Chondrocyte (in vitro differentiated cells): ENCODE results near the gene NCAPG2. TPM values are rescaled to one million over a fixed set of nuclear protein-coding genes. Genes with fewer than 3 reads are reported as not detected.

Experiments used
- DNase-seq: peaks from one replicate; pipeline ENCODE4 v3.0.0; 2021; ENCODE audit warnings: mixed read lengths, low spot score
- H3K27ac Mint-ChIP-seq: one replicate; pipeline ENCODE4 v1.8.0; 2021; ENCODE audit warnings: mild to moderate bottlenecking, moderate library complexity, mixed read lengths; ENCODE audit not compliant: unreplicated experiment
- H3K27me3 Mint-ChIP-seq: 2 replicates; pipeline ENCODE4 v1.8.0; 2021; ENCODE audit warnings: low read depth, mixed read lengths
- H3K36me3 Mint-ChIP-seq: 2 replicates; pipeline ENCODE4 v1.8.0; 2021; ENCODE audit warnings: low read depth, mixed read lengths
- H3K4me1 Mint-ChIP-seq: 2 replicates; pipeline ENCODE4 v1.8.0; 2021; ENCODE audit warnings: low read depth, mild to moderate bottlenecking, mixed read lengths
- H3K4me3 Mint-ChIP-seq: one replicate; pipeline ENCODE4 v1.8.0; 2021; ENCODE audit warnings: mild to moderate bottlenecking, moderate library complexity, mixed read lengths; ENCODE audit not compliant: unreplicated experiment
- H3K9me3 Mint-ChIP-seq: 2 replicates; pipeline ENCODE4 v1.8.0; 2021; ENCODE audit warnings: low read depth, mixed read lengths
- total RNA-seq: library from RNA; stranded (reverse); gene quantifications from 3 replicates; pipeline ENCODE4 v1.2.1, GENCODE V29; 2021
- TF ChIP-seq, protein P1 (sequence below): fragments of 200-600 bp; sonication (generic); IDR thresholded peaks from 2 replicates; pipeline ENCODE4 v1.5.0; 2021; ENCODE audit warnings: antibody characterized with exemption, mild to moderate bottlenecking, moderate library complexity

The NCAPG2 gene
- total RNA-seq, 1 donor from 2014 or later, result 13.0 TPM

DNA sequence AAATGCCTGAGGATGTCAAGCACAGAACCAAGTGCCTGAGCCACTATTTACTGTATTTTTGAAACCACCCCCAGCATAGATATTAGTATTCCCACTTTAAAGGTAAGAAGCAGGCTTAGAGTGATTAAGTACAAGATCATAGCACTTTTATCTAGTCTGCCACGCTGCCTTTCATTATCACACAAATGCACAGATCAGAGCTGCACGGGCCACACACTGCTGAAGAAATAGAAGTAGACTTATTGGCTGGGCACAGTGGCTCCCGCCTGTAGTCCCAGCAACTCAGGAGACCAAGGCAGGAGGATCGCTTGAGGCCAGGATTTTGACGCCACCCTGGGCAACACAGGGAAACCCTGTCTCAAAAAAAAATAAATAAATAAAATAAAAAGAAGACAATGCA, 38.2 kb downstream of the NCAPG2 start:
- TF ChIP-seq, protein P1, sequence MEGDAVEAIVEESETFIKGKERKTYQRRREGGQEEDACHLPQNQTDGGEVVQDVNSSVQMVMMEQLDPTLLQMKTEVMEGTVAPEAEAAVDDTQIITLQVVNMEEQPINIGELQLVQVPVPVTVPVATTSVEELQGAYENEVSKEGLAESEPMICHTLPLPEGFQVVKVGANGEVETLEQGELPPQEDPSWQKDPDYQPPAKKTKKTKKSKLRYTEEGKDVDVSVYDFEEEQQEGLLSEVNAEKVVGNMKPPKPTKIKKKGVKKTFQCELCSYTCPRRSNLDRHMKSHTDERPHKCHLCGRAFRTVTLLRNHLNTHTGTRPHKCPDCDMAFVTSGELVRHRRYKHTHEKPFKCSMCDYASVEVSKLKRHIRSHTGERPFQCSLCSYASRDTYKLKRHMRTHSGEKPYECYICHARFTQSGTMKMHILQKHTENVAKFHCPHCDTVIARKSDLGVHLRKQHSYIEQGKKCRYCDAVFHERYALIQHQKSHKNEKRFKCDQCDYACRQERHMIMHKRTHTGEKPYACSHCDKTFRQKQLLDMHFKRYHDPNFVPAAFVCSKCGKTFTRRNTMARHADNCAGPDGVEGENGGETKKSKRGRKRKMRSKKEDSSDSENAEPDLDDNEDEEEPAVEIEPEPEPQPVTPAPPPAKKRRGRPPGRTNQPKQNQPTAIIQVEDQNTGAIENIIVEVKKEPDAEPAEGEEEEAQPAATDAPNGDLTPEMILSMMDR, result no peak
- no peak for DNase-seq
- Mint-ChIP-seq H3K4me3 (no peak overlapping the region), H3K27me3 (no peaks in the 10 kb centered on the region), H3K4me1 (peaks cover 4% of the 10 kb centered on the region), H3K36me3 (peaks cover 6% of the 10 kb centered on the region), H3K9me3 (no peaks in the 10 kb centered on the region), H3K27ac (no peak overlapping the region)

DNA sequence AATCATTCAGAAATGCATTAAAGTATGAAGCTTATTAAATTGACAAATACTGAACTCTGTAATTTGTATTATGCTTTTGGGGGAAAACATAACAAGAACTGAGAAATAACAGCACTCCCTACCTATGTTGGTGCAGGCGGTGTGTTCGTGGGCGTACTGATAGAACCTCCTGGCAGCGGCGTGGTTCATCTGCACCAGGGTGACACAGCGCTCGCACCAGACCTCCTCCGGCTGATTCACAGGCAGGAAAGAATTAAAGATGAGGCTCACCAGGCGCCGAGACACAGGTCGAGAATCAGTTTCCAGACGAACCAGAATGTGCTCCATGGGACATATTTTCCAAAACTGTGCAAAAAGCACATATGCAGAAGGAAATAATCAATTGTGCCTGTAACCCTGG, 40.2 kb downstream of the NCAPG2 start:
- DNase-seq, result no peak
- no peaks in the 10 kb centered on the region for H3K9me3 Mint-ChIP-seq
- H3K27me3 Mint-ChIP-seq, result no peaks in the 10 kb centered on the region
- no peak overlapping the region for H3K4me3 Mint-ChIP-seq
- H3K4me1 Mint-ChIP-seq, result peaks cover 11% of the 10 kb centered on the region
- no peak overlapping the region for H3K27ac Mint-ChIP-seq
- TF ChIP-seq, protein P1, result no peak
- peaks cover 6% of the 10 kb centered on the region for H3K36me3 Mint-ChIP-seq

DNA sequence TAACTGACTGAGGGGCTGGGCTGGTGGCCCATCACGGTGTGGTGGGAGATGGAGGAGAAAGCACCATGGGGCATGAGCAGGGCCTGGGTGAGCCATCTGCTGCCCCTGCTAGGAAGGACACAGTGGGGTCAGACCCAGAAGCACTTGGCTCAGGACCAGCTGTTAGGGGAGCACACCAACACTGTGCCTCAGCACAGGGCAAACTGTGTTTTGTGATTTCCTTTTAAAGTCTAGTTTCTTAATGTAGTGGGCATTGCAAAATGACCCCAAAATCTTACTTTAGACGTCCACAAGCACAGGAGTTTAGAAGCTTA, 41.2 kb downstream of the NCAPG2 start:
- H3K9me3 Mint-ChIP-seq, result no peaks in the 10 kb centered on the region
- no peaks in the 10 kb centered on the region for H3K27me3 Mint-ChIP-seq
- TF ChIP-seq, protein P1, result no peak
- DNase-seq, result no peak
- peaks cover 6% of the 10 kb centered on the region for H3K36me3 Mint-ChIP-seq
- no peak overlapping the region for H3K27ac Mint-ChIP-seq
- H3K4me3 Mint-ChIP-seq, result no peak overlapping the region
- H3K4me1 Mint-ChIP-seq, result peaks cover 11% of the 10 kb centered on the region

DNA sequence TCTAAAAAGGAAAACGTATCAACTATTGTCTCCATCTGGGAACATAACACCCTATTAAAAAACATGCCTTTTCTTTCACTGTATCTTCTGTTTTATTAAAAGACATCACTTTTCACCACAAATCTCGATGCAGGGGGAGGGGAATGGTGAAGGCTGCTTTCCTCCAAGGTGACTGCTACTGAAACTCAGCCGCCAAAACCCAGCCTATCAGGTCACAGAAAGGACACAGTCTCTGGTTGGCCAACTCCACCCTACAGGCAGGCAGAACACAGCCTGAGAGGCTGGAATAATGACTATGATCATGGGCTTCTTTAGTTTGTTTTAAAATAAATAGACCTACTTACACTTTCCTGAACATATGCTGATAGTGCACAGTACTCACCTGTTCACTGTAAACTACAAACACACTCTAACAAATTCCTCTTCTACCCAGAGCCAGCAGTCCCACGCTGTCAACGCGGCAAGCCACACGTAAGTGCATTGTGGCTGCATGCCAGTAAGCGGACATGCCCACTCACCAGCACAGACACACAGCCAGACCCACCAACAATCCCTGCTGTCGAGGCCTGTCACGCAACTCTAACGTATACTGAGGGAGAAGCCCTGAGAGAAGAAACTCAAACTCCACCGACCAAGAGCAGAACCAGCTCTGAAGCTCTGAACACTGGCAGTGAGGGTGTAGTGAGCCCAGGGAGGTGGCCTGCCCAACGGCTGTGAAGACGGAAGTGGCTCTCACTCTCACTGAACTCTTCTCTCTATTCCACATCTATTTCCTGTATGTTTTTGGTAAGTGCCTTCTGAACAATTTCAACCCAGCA, 41.8 kb downstream of the NCAPG2 start:
- Mint-ChIP-seq H3K27ac (no peak overlapping the region), H3K4me1 (peaks cover 11% of the 10 kb centered on the region), H3K4me3 (no peak overlapping the region), H3K36me3 (peaks cover 6% of the 10 kb centered on the region), H3K27me3 (no peaks in the 10 kb centered on the region), H3K9me3 (no peaks in the 10 kb centered on the region)
- no peak for DNase-seq
- TF ChIP-seq, protein P1, result no peak

DNA sequence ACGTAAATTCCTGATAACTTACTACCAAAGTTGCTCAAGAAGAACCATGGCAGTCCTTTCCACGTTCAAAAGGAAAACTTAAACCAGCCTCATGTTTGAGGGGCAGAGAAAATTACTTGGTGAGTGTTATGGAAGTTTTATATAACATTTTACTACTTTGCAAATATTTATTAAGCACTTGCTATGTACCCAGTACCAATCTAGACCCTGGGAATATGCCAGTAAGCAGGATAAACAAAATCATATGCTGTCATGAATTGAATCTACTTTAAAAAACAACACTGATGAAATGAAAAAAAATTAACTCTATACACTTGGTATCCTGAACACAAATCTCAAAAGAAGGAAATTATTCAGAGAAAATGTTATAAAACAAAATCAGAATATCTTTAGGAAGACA, 46.1 kb downstream of the NCAPG2 start:
- H3K36me3 Mint-ChIP-seq, result peaks cover 13% of the 10 kb centered on the region
- TF ChIP-seq, protein P1, result no peak
- no peaks in the 10 kb centered on the region for H3K9me3 Mint-ChIP-seq
- H3K27ac Mint-ChIP-seq, result no peak overlapping the region
- no peak overlapping the region for H3K4me3 Mint-ChIP-seq
- no peaks in the 10 kb centered on the region for H3K27me3 Mint-ChIP-seq
- H3K4me1 Mint-ChIP-seq, result peaks cover 11% of the 10 kb centered on the region
- no peak for DNase-seq
